Esophagus muscularis mucosa (tissue), 3 donors: ENCODE measurements around the gene ST6GALNAC3.
"Not testable (repeated sequence)": the region's sequence is repeated elsewhere in the genome, so short reads cannot be mapped to it uniquely, and the experiment has no call there.

ENCODE experiments used
- CTCF ChIP-seq, 3 experiments: fragments of 200-600 bp in 2 of 3; fragments of 450-650 bp in 1 of 3; sonication (generic) in 2 of 3; IDR thresholded peaks; one replicate each; pipeline ENCODE4 v1.5.1; 2017 to 2019; ENCODE audit warnings: antibody characterized with exemption in 3 of 3, mild to moderate bottlenecking in 2 of 3, moderate library complexity in 1 of 3
- POLR2A ChIP-seq: fragments of 450-650 bp; IDR thresholded peaks from one replicate; pipeline ENCODE4 v1.6.1; 2017; ENCODE audit warnings: antibody characterized with exemption, moderate library complexity, mild to moderate bottlenecking, low read depth

GRCh38 chr1:76341816-76342215 is 267.3 kb downstream of the ST6GALNAC3 start:
- not testable (repeated sequence) for TF ChIP-seq CTCF (IDR thresholded peaks at IDR 0.05); POLR2A
